Stimulated activated CD8-positive, alpha-beta memory T cell treated with anti-CD3 and anti-CD28 coated beads, Interleukin-4, amount 100 ng/mL, for 1 hour (primary cell): Measurements from ENCODE around the gene PKNOX2.

Experiments
- DNase-seq, 2 donors: peaks; one replicate each; pipeline ENCODE4 v3.0.0-alpha.2; 2020; ENCODE audit warnings: low read depth in 2 of 2, low spot score in 1 of 2

Gene PKNOX2

DNA sequence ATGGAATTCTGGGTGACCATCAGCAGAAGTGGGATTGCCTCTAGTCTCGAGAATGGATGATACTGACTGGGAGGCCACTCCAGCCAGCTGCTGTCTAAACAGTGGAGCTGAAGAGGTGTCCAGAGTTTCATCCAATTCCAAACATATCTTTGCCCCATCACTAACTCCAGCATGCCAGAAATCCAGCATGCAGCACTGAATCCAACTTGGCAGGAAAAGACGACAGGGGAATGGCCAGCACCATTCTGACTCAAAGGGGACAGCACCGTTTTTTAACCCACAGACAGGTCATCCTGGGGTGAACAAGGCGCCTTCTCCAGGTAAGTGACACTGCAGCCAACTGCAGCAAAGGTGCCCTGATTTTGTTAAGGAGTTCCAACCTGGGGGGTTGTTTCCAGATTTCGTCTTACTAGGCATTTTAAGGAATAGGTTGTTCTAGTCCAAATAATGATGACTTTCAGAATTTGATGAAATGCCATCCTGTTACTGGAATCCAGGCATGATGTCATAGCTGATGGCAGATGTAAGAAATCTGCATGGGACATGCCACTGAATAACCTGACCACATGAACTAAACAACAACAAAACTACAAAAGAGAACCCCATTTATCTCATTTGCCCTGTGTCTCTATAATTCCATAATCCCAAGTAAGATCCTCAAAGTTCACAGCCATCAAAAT, 299.2 kb downstream of the PKNOX2 start:
- no peak for DNase-seq

DNA sequence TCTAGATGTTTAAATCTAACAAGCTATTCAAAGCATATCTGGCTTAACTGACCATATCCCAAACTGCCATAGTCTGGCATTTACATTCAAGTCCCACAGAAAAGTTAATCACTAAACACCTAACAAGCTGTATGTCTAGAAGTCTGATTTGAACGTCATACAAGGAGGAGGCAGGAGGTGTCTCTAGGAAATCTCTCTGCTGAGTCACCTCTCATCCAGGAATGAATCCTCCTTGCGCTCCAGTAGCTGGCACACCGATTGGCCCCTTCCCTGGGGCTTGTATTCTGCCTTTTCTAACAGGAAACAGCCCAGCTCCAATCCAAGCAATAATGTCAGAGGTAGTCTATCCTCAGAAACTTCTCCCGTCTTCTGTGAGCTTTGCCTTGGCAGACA, 299.7 kb downstream of the PKNOX2 start:
- no peak for DNase-seq

DNA sequence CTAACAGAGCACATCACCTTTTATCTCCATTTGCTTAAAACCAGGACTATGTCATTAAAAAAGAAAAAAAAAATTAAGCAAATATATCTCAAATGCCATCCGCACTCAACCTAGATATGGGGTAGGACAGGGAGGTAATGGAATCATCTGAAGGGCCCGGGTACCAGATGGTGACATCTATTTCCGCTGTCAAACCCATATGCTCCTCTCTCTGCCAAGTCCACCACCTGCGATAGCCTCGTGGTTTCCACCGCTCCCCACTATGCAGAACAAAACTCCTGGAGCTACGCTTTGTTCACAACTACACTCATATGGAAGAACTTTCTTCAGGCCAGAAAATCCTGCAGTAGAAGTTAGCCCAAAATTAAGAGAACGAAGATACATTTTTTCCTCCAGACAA, 300.1 kb downstream of the PKNOX2 start:
- DNase-seq = no peak

DNA sequence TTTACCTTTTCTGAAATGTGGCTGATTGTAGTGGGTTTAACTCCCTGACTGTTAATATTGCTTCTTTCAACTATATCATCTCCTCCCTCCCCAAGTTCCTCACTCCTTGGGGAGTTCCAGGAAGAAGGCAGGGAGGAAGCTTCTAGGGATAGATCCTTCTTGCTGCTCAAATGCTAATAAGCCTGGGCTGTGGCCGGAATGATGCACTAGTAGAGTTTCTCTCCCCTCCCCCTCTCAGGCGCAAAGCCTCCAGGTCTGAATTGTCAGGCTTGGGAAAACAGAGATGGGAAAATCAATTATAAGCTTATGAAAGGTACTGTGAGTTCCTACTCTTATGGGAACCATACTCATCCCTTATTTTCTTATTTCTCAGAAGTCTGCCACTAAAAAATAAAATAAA, 300.7 kb downstream of the PKNOX2 start:
- DNase-seq = no peak

DNA sequence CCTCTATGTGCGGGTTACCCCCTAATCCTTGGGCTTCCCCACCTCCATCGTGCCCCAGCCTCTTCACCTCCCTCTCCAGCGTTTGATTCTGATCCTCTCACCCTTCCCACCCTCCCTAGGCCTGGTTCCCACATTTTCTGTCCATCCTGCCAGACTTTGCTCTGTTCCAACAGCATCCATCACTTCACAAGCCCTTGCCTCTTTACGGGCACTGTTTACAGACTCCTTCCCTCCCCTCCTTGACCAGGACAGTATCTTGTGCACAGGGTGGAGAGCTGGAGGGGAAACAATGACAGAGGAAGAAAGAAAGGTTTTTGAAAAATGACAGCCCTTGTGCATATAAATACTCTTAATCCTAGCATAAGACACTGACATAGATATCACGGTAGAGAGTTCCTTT, 301.1 kb downstream of the PKNOX2 start:
- DNase-seq = no peak

DNA sequence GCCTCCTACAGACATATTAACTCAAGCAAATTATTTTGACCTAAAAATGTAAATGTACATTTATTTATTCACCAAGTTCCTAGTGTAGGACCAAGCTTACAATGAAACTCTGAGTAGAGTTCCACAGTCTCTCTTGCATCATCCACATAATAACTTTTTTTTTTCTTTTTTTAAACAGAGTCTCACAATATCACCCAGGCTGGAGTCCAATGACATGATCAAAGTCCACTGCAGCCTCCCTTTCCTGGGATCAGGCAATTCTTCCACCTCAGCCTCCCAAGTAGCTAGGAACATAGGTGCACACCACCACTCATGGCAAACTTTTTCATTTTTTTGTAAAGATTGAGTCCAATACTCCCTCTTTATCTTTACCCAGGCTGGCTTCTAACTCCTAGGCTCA, 303.5 kb downstream of the PKNOX2 start:
- no peak for DNase-seq

DNA sequence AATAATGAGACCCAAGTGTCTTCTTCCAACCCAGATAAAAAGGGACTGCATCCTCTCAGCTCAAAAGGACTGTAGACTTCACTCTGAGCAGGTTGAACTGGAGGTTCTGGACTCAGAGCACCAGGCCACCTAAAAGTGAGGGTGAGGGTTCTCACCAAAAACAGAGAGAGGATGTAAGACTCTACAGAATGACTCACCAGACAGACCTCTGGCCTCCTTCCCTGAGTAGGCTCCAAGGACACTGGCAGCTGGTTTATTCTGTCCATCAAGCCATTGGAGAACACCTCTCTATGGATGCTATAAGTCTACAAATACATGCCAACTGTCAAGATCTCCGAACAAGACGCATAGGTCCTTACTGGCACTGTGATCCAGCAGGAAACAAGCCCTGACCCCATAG, 304.3 kb downstream of the PKNOX2 start:
- no peak for DNase-seq

DNA sequence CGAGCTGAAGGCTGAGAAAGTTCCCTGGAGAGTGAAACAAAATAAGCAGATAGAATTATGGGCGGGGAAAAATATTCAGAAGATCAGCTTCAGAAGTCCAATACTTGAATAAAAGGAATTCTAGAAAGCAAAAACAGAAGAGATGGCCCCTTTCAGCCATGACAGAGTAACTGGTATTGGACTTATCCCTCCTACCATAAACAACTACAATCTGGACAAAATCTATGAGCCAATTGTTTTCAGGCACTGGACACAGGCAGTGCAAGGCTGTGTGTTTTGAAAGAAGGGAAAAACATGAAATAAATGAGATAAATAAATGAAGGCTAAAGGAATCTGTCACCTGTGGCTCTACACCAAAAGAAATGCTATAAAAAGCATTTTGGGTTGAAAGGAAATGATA, 305.8 kb downstream of the PKNOX2 start:
- DNase-seq = no peak

DNA sequence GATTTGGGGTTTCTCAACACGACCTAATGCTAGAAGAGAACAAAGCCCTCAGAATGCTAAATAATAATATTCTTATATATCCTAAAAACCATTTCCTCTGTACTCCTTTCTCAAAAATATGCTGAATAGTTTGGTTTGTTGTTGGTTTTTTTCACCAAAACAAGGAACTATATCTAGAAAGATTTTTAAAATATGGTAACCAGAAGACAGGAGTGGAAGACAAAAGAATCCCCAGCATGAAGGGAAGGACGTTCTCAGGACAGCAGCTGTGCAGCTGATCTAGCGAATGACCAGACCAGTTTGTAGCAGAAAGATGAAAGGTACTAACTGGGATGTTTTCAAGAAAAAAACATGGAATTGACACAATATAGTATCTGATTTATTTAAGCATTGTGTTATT, 312.2 kb downstream of the PKNOX2 start:
- DNase-seq = no peak

DNA sequence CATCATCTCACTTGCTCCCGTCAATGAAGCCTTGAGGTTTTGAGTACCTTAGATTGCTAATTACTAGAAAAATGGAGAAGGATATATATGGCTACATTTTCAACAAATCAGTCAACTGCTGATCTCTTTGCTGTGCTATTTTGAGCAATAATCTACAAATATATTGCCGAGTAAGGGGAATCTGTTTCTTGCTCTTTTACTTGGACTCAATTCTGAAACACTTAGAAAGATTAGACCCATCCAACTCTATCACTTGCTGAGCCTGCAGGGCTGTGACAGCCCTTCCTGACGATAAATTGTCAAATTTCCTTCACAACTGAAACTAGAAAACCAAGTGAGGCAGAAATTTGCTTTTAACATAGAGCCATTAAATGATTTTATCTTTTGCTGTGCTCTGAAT, 314.6 kb downstream of the PKNOX2 start:
- DNase-seq = no peak

DNA sequence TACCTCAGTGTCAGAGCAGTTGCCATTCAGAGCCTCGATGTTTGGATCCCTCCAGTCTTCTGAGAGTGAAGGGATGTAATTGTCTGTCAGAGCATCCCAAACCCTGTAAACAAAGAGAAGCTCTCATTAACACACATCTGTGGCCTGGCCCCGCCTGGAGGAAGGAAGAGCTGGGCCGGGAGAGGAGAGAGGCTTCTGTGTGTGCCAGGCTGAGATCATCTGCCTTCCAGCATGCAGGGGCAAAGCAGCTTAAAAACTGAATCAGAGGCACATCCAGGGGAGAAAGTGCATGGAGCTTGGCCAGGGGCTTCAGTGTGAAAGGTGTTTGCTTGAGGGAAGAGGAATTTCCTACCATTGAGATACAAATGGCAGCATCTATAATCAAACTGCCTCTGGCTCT, 317.0 kb downstream of the PKNOX2 start:
- no peak for DNase-seq
